Measurements from ENCODE around the gene VPS13C.

VPS13C gene

GRCh38 chr15:61908241-61908640 lies 152.0 kb downstream of the VPS13C start:
- Histone ChIP-seq H3K9ac (ENCODE audit: low read length in 2 of 2) (no peak overlapping the region), H3K36me3 (ENCODE audit: control insufficient read depth in 2 of 2, insufficient read depth in 2 of 2, low read length in 2 of 2) (peaks cover 6 to 20% of the 10 kb centered on the region in 2 donors), H3K27ac (ENCODE audit: low read length) (no peak overlapping the region), H3K9me3 (ENCODE audit: control insufficient read depth in 2 of 2, low read length in 2 of 2) (no peaks in the 10 kb centered on the region), H3K4me3 (ENCODE audit: low read length in 2 of 2) (no peak overlapping the region), H3K27me3 (ENCODE audit: control insufficient read depth in 1 of 2, insufficient read depth in 2 of 2, low read length in 2 of 2) (no peaks in the 10 kb centered on the region), H3K4me1 (ENCODE audit: control insufficient read depth, insufficient read depth, low read length) (no peaks in the 10 kb centered on the region)

- H3K4me3 ChIP-seq (ENCODE audit: low read length in 2 of 2), result no peak overlapping the region
- no peaks in the 10 kb centered on the region for H3K27me3 ChIP-seq (ENCODE audit: control insufficient read depth in 1 of 2, insufficient read depth in 2 of 2, low read length in 2 of 2)
- H3K4me1 ChIP-seq (ENCODE audit: control insufficient read depth, insufficient read depth, low read length), result no peaks in the 10 kb centered on the region
- H3K27ac ChIP-seq (ENCODE audit: low read length), result no peak overlapping the region
- no peak overlapping the region for H3K9ac ChIP-seq (ENCODE audit: low read length in 2 of 2)
- peaks cover 6 to 20% of the 10 kb centered on the region in 2 donors for H3K36me3 ChIP-seq (ENCODE audit: control insufficient read depth in 2 of 2, insufficient read depth in 2 of 2, low read length in 2 of 2)
- no peaks in the 10 kb centered on the region for H3K9me3 ChIP-seq (ENCODE audit: control insufficient read depth in 2 of 2, low read length in 2 of 2)
These were observed 152.5 kb downstream of the VPS13C start for GRCh38 chr15:61907753-61908086.

GRCh38 chr15:61906961-61907752 lies 153.1 kb downstream of the VPS13C start:
- no peak overlapping the region for H3K27ac ChIP-seq (ENCODE audit: low read length)
- H3K9me3 ChIP-seq (ENCODE audit: control insufficient read depth in 2 of 2, low read length in 2 of 2), result no peaks in the 10 kb centered on the region
- H3K4me3 ChIP-seq (ENCODE audit: low read length in 2 of 2), result no peak overlapping the region
- peaks cover 6 to 20% of the 10 kb centered on the region in 2 donors for H3K36me3 ChIP-seq (ENCODE audit: control insufficient read depth in 2 of 2, insufficient read depth in 2 of 2, low read length in 2 of 2)
- no peaks in the 10 kb centered on the region for H3K27me3 ChIP-seq (ENCODE audit: control insufficient read depth in 1 of 2, insufficient read depth in 2 of 2, low read length in 2 of 2)
- no peak overlapping the region for H3K9ac ChIP-seq (ENCODE audit: low read length in 2 of 2)
- H3K4me1 ChIP-seq (ENCODE audit: control insufficient read depth, insufficient read depth, low read length), result no peaks in the 10 kb centered on the region

GRCh38 chr15:61893146-61893545 lies 167.1 kb downstream of the VPS13C start:
- no peak overlapping the region for H3K27ac ChIP-seq (ENCODE audit: low read length)
- H3K9me3 ChIP-seq (ENCODE audit: control insufficient read depth in 2 of 2, low read length in 2 of 2), result peaks cover 4 to 12% of the 10 kb centered on the region in 2 donors
- no peak overlapping the region for H3K9ac ChIP-seq (ENCODE audit: low read length in 2 of 2)
- H3K36me3 ChIP-seq (ENCODE audit: control insufficient read depth in 2 of 2, insufficient read depth in 2 of 2, low read length in 2 of 2), result peaks cover 9 to 23% of the 10 kb centered on the region in 2 donors
- H3K4me1 ChIP-seq (ENCODE audit: control insufficient read depth, insufficient read depth, low read length), result no peaks in the 10 kb centered on the region
- H3K4me3 ChIP-seq (ENCODE audit: low read length in 2 of 2), result no peak overlapping the region
- no peaks in the 10 kb centered on the region for H3K27me3 ChIP-seq (ENCODE audit: control insufficient read depth in 1 of 2, insufficient read depth in 2 of 2, low read length in 2 of 2)

- Histone ChIP-seq H3K27me3 (ENCODE audit: control insufficient read depth in 1 of 2, insufficient read depth in 2 of 2, low read length in 2 of 2) (no peaks in the 10 kb centered on the region), H3K36me3 (ENCODE audit: control insufficient read depth in 2 of 2, insufficient read depth in 2 of 2, low read length in 2 of 2) (peaks cover 11 to 25% of the 10 kb centered on the region in 2 donors), H3K4me3 (ENCODE audit: low read length in 2 of 2) (no peak overlapping the region), H3K9ac (ENCODE audit: low read length in 2 of 2) (no peak overlapping the region), H3K9me3 (ENCODE audit: control insufficient read depth in 2 of 2, low read length in 2 of 2) (peaks cover 4 to 12% of the 10 kb centered on the region in 2 donors), H3K27ac (ENCODE audit: low read length) (no peak overlapping the region), H3K4me1 (ENCODE audit: control insufficient read depth, insufficient read depth, low read length) (no peaks in the 10 kb centered on the region)
These were observed 168.1 kb downstream of the VPS13C start for GRCh38 chr15:61892140-61892539.

- Histone ChIP-seq H3K27me3 (ENCODE audit: control insufficient read depth in 1 of 2, insufficient read depth in 2 of 2, low read length in 2 of 2) (no peaks in the 10 kb centered on the region), H3K4me1 (ENCODE audit: control insufficient read depth, insufficient read depth, low read length) (no peaks in the 10 kb centered on the region), H3K4me3 (ENCODE audit: low read length in 2 of 2) (no peak overlapping the region), H3K27ac (ENCODE audit: low read length) (no peak overlapping the region), H3K36me3 (ENCODE audit: control insufficient read depth in 2 of 2, insufficient read depth in 2 of 2, low read length in 2 of 2) (peaks cover 11 to 25% of the 10 kb centered on the region in 2 donors), H3K9ac (ENCODE audit: low read length in 2 of 2) (no peak overlapping the region), H3K9me3 (ENCODE audit: control insufficient read depth in 2 of 2, low read length in 2 of 2) (peaks cover 4 to 12% of the 10 kb centered on the region in 2 donors)
These were observed 170.1 kb downstream of the VPS13C start for GRCh38 chr15:61890106-61890505.

GRCh38 chr15:61889706-61890105 lies 170.5 kb downstream of the VPS13C start:
- Histone ChIP-seq H3K9me3 (ENCODE audit: control insufficient read depth in 2 of 2, low read length in 2 of 2) (peaks cover 4 to 12% of the 10 kb centered on the region in 2 donors), H3K4me3 (ENCODE audit: low read length in 2 of 2) (no peak overlapping the region), H3K27me3 (ENCODE audit: control insufficient read depth in 1 of 2, insufficient read depth in 2 of 2, low read length in 2 of 2) (no peaks in the 10 kb centered on the region), H3K36me3 (ENCODE audit: control insufficient read depth in 2 of 2, insufficient read depth in 2 of 2, low read length in 2 of 2) (peaks cover 11 to 25% of the 10 kb centered on the region in 2 donors), H3K27ac (ENCODE audit: low read length) (no peak overlapping the region), H3K9ac (ENCODE audit: low read length in 2 of 2) (no peak overlapping the region), H3K4me1 (ENCODE audit: control insufficient read depth, insufficient read depth, low read length) (no peaks in the 10 kb centered on the region)

GRCh38 chr15:61888074-61888780 lies 172.0 kb downstream of the VPS13C start:
- Histone ChIP-seq H3K4me1 (ENCODE audit: control insufficient read depth, insufficient read depth, low read length) (no peaks in the 10 kb centered on the region), H3K9me3 (ENCODE audit: control insufficient read depth in 2 of 2, low read length in 2 of 2) (peaks cover 4 to 10% of the 10 kb centered on the region in 2 donors), H3K9ac (ENCODE audit: low read length in 2 of 2) (no peak overlapping the region), H3K4me3 (ENCODE audit: low read length in 2 of 2) (no peak overlapping the region), H3K36me3 (ENCODE audit: control insufficient read depth in 2 of 2, insufficient read depth in 2 of 2, low read length in 2 of 2) (peaks cover 11 to 21% of the 10 kb centered on the region in 2 donors), H3K27me3 (ENCODE audit: control insufficient read depth in 1 of 2, insufficient read depth in 2 of 2, low read length in 2 of 2) (no peaks in the 10 kb centered on the region), H3K27ac (ENCODE audit: low read length) (no peak overlapping the region)

GRCh38 chr15:61880084-61880483 lies 180.2 kb downstream of the VPS13C start:
- Histone ChIP-seq H3K27me3 (ENCODE audit: control insufficient read depth in 1 of 2, insufficient read depth in 2 of 2, low read length in 2 of 2) (no peaks in the 10 kb centered on the region), H3K9ac (ENCODE audit: low read length in 2 of 2) (no peak overlapping the region), H3K4me1 (ENCODE audit: control insufficient read depth, insufficient read depth, low read length) (no peaks in the 10 kb centered on the region), H3K27ac (ENCODE audit: low read length) (no peak overlapping the region), H3K36me3 (ENCODE audit: control insufficient read depth in 2 of 2, insufficient read depth in 2 of 2, low read length in 2 of 2) (peaks cover 0 to 4% of the 10 kb centered on the region in 2 donors), H3K4me3 (ENCODE audit: low read length in 2 of 2) (no peak overlapping the region), H3K9me3 (ENCODE audit: control insufficient read depth in 2 of 2, low read length in 2 of 2) (no peaks in the 10 kb centered on the region)

GRCh38 chr15:61879219-61879618 lies 181.0 kb downstream of the VPS13C start:
- Histone ChIP-seq H3K27ac (ENCODE audit: low read length) (no peak overlapping the region), H3K27me3 (ENCODE audit: control insufficient read depth in 1 of 2, insufficient read depth in 2 of 2, low read length in 2 of 2) (no peaks in the 10 kb centered on the region), H3K4me3 (ENCODE audit: low read length in 2 of 2) (no peak overlapping the region), H3K36me3 (ENCODE audit: control insufficient read depth in 2 of 2, insufficient read depth in 2 of 2, low read length in 2 of 2) (peaks cover 0 to 4% of the 10 kb centered on the region in 2 donors), H3K9me3 (ENCODE audit: control insufficient read depth in 2 of 2, low read length in 2 of 2) (no peaks in the 10 kb centered on the region), H3K4me1 (ENCODE audit: control insufficient read depth, insufficient read depth, low read length) (no peaks in the 10 kb centered on the region), H3K9ac (ENCODE audit: low read length in 2 of 2) (no peak overlapping the region)
